GM19023 (cell line): ENCODE data around the gene RPL18.

Experiments used
- ATAC-seq: cut with Tn5 transposase; IDR thresholded peaks from one replicate; pipeline ENCODE4 v1.9.1; 2021; ENCODE audit warnings: mild to moderate bottlenecking, moderate library complexity; ENCODE audit not compliant: unreplicated experiment

RPL18 gene

GRCh38 chr19:48630296-48631063, 11.5 kb upstream of the RPL18 start:
- ATAC-seq: no peak

GRCh38 chr19:48629599-48630295, 10.8 kb upstream of the RPL18 start:
- no peak for ATAC-seq

- ATAC-seq: no peak
Observed at GRCh38 chr19:48629297-48629598, 10.3 kb upstream of the RPL18 start.

- ATAC-seq: no peak
Observed at GRCh38 chr19:48628486-48629296, 9.7 kb upstream of the RPL18 start.

GRCh38 chr19:48627865-48628314, 8.9 kb upstream of the RPL18 start:
- ATAC-seq: no peak

- ATAC-seq: no peak
Observed at GRCh38 chr19:48627201-48627864, 8.4 kb upstream of the RPL18 start.

- ATAC-seq: no peak
Observed at GRCh38 chr19:48625891-48626327, 6.9 kb upstream of the RPL18 start.

- ATAC-seq: no peak
Observed at GRCh38 chr19:48624791-48625723, 6.1 kb upstream of the RPL18 start.

GRCh38 chr19:48624067-48624594, 5.2 kb upstream of the RPL18 start:
- peak; percentile 69 for ATAC-seq

- no peak for ATAC-seq
Observed at GRCh38 chr19:48623556-48624066, 4.6 kb upstream of the RPL18 start.

- ATAC-seq: no peak
Observed at GRCh38 chr19:48619692-48620585, 961 bp upstream of the RPL18 start.

GRCh38 chr19:48618278-48618915, 581 bp downstream of the RPL18 start:
- no peak for ATAC-seq

- ATAC-seq: no peak
Observed at GRCh38 chr19:48617146-48617937, 1.6 kb downstream of the RPL18 start.

- ATAC-seq: no peak
Observed at GRCh38 chr19:48616491-48617056, 2.4 kb downstream of the RPL18 start.

GRCh38 chr19:48616041-48616436, 2.9 kb downstream of the RPL18 start:
- ATAC-seq: no peak

GRCh38 chr19:48615231-48616040, 3.5 kb downstream of the RPL18 start:
- no peak for ATAC-seq
